ENCODE data around the gene PIK3C2A. TPM values are rescaled to one million over a fixed set of nuclear protein-coding genes. Genes with fewer than 3 reads are reported as not detected.

Gene PIK3C2A
- total and polyA plus RNA-seq, 2 of the 13 experiments (the other 11 are each of a cell fraction or from before 2014, with no cell fraction given): 27.5 to 49.9 TPM

DNA sequence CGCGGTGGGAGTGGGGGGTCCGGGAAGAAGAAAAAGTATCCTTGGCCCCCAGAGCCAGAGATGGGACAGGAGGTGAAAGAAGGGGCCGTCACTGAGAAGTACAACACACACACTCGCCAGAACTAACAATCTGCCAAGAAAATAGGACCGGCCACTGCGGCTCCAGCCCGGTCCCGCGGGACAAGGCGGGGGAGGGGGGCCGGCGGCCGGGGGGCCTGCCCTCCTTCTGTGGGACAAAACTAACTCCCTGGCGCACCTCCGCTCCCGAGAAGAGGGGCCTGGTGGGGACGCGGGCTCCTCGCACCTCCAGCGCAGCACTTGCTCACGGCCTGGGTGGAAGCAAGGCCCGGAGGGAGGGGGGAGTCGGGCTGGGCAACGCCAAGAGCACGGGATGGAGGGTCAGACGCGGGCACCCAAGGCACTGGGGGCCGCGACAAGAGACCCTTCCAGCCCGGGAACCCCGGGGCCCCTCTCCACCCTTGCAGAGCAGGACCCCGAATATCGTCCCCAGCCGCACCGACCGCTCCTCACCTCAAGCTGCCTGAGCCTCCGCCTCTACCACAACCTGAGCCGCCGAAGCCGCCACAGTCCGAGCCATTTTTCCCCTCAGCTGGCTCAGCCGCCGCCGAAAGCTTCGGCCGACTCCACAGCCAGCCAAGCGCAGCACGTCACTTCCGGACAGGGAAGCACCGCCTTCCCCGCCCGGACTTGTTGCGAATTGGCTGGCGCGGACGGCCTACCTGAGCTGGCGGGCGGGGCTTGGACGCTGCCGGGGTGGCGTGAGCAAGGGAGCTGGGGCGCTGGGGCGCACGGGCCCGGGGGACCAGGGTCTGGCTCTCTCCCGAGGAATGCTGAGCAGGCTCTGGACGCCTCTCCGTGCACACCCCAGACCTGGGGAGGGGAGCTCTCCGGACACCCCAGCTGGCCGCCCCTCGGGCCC is at the start of gene PIK3C2A (continued):
- TF ChIP-seq, protein P1, sequence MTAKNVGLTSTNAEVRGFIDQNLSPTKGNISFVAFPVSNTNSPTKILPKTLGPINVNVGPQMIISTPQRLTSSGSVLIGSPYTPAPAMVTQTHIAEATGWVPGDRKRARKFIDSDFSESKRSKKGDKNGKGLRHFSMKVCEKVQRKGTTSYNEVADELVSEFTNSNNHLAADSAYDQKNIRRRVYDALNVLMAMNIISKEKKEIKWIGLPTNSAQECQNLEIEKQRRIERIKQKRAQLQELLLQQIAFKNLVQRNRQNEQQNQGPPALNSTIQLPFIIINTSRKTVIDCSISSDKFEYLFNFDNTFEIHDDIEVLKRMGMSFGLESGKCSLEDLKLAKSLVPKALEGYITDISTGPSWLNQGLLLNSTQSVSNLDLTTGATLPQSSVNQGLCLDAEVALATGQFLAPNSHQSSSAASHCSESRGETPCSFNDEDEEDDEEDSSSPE (CRISPR knock-in tag; IDR thresholded peaks at IDR 0.05): no peak; the same call in 1 of the 2 replicates
- no peak; the same call in 1 of the 2 replicates for TF ChIP-seq CBX5 (CRISPR knock-in tag; IDR thresholded peaks at IDR 0.05; ENCODE audit: borderline replicate concordance)
- no peak for TF ChIP-seq NCOA5 (CRISPR knock-in tag; IDR thresholded peaks at IDR 0.05)
- TF ChIP-seq CEBPB (IDR thresholded peaks at IDR 0.05; ENCODE audit: borderline replicate concordance, low read depth, low read length): no peak
- TF ChIP-seq DNMT1 (CRISPR knock-in tag; IDR thresholded peaks at IDR 0.05): no peak
- no peak; the same call in 1 of the 2 replicates for TF ChIP-seq HNF4A (CRISPR knock-in tag; IDR thresholded peaks at IDR 0.05)
- TF ChIP-seq ZNF619 (CRISPR knock-in tag; IDR thresholded peaks at IDR 0.05): 0 out of 2 replicates have a peak, but pooled peaks have one; percentile 72
- 0 out of 2 replicates have a peak, but pooled peaks have one; percentile 57 for TF ChIP-seq STAT5B (CRISPR knock-in tag; IDR thresholded peaks at IDR 0.05)
- no peak for TF ChIP-seq MATR3 (CRISPR knock-in tag; IDR thresholded peaks at IDR 0.05)
- peak; percentile 79 for TF ChIP-seq ZNF138 (CRISPR knock-in tag; IDR thresholded peaks at IDR 0.05; ENCODE audit: low read depth)
- TF ChIP-seq TGIF2 (CRISPR knock-in tag; IDR thresholded peaks at IDR 0.05): no peak
- TF ChIP-seq MIXL1 (CRISPR knock-in tag; IDR thresholded peaks at IDR 0.05): peak; percentile 46; the same call in 1 of the 2 replicates
- peak; percentile 91 for TF ChIP-seq CREB1 (IDR thresholded peaks at IDR 0.05)
- TF ChIP-seq CREB1 (CRISPR knock-in tag; IDR thresholded peaks at IDR 0.05): peak; percentile 95
- TF ChIP-seq ZNF788 (CRISPR knock-in tag; IDR thresholded peaks at IDR 0.05; ENCODE audit: borderline replicate concordance): peak; percentile 52; the same call in 1 of the 2 replicates
- TF ChIP-seq ZNF30 (CRISPR knock-in tag; IDR thresholded peaks at IDR 0.05): 0 out of 2 replicates have a peak, but pooled peaks have one; percentile 72
- no peak for TF ChIP-seq ZFAT (CRISPR knock-in tag; conservative IDR thresholded peaks at IDR 0.05)
- TF ChIP-seq SUZ12 (IDR thresholded peaks at IDR 0.05; ENCODE audit: low read depth, low read length): no peak
- TF ChIP-seq ZNF772 (CRISPR knock-in tag; IDR thresholded peaks at IDR 0.05): peak; percentile 74
- peak; percentile 77 for TF ChIP-seq NFYC (CRISPR knock-in tag; IDR thresholded peaks at IDR 0.05)
- TF ChIP-seq, protein P2, sequence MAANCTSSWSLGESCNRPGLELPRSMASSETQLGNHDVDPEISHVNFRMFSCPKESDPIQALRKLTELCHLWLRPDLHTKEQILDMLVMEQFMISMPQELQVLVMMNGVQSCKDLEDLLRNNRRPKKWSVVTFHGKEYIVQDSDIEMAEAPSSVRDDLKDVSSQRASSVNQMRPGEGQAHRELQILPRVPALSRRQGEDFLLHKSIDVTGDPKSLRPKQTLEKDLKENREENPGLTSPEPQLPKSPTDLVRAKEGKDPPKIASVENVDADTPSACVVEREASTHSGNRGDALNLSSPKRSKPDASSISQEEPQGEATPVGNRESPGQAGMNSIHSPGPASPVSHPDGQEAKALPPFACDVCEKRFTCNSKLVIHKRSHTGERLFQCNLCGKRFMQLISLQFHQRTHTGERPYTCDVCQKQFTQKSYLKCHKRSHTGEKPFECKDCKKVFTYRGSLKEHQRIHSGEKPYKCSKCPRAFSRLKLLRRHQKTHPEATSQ (CRISPR knock-in tag; IDR thresholded peaks at IDR 0.05; ENCODE audit: borderline replicate concordance): peak; percentile 30; the same call in 1 of the 2 replicates
- TF ChIP-seq, protein P3, sequence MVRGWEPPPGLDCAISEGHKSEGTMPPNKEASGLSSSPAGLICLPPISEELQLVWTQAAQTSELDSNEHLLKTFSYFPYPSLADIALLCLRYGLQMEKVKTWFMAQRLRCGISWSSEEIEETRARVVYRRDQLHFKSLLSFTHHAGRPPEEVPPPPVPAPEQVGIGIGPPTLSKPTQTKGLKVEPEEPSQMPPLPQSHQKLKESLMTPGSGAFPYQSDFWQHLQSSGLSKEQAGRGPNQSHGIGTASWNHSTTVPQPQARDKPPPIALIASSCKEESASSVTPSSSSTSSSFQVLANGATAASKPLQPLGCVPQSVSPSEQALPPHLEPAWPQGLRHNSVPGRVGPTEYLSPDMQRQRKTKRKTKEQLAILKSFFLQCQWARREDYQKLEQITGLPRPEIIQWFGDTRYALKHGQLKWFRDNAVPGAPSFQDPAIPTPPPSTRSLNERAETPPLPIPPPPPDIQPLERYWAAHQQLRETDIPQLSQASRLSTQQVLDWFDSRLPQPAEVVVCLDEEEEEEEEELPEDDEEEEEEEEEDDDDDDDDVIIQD (CRISPR knock-in tag; IDR thresholded peaks at IDR 0.05; ENCODE audit: low read depth): no peak; the same call in 1 of the 2 replicates
- peak; percentile 46 for TF ChIP-seq HIVEP1 (CRISPR knock-in tag; IDR thresholded peaks at IDR 0.05)
- TF ChIP-seq EEA1 (CRISPR knock-in tag; IDR thresholded peaks at IDR 0.05; ENCODE audit: borderline replicate concordance): peak; percentile 55; the same call in 1 of the 2 replicates
- no peak for TF ChIP-seq ZNF572 (CRISPR knock-in tag; IDR thresholded peaks at IDR 0.05)
- TF ChIP-seq, protein P4, sequence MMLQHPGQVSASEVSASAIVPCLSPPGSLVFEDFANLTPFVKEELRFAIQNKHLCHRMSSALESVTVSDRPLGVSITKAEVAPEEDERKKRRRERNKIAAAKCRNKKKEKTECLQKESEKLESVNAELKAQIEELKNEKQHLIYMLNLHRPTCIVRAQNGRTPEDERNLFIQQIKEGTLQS (CRISPR knock-in tag; IDR thresholded peaks at IDR 0.05): no peak; the same call in 1 of the 2 replicates
- TF ChIP-seq ZFP36 (IDR thresholded peaks at IDR 0.05; ENCODE audit: borderline replicate concordance, low read depth, low read length, partially characterized antibody): no peak
- no peak for TF ChIP-seq HNRNPUL1 (IDR thresholded peaks at IDR 0.05; ENCODE audit: low read depth, low read length)

All from HepG2 (cell line).